Hepatic stellate cell (primary cell): ENCODE measurements around the gene AP3B1.

ENCODE experiments used
- DNase-seq: peaks from one replicate; pipeline ENCODE4 v3.0.0; 2011; ENCODE audit warnings: low spot score

The AP3B1 gene, protein sequence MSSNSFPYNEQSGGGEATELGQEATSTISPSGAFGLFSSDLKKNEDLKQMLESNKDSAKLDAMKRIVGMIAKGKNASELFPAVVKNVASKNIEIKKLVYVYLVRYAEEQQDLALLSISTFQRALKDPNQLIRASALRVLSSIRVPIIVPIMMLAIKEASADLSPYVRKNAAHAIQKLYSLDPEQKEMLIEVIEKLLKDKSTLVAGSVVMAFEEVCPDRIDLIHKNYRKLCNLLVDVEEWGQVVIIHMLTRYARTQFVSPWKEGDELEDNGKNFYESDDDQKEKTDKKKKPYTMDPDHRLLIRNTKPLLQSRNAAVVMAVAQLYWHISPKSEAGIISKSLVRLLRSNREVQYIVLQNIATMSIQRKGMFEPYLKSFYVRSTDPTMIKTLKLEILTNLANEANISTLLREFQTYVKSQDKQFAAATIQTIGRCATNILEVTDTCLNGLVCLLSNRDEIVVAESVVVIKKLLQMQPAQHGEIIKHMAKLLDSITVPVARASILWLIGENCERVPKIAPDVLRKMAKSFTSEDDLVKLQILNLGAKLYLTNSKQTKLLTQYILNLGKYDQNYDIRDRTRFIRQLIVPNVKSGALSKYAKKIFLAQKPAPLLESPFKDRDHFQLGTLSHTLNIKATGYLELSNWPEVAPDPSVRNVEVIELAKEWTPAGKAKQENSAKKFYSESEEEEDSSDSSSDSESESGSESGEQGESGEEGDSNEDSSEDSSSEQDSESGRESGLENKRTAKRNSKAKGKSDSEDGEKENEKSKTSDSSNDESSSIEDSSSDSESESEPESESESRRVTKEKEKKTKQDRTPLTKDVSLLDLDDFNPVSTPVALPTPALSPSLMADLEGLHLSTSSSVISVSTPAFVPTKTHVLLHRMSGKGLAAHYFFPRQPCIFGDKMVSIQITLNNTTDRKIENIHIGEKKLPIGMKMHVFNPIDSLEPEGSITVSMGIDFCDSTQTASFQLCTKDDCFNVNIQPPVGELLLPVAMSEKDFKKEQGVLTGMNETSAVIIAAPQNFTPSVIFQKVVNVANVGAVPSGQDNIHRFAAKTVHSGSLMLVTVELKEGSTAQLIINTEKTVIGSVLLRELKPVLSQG

DNA sequence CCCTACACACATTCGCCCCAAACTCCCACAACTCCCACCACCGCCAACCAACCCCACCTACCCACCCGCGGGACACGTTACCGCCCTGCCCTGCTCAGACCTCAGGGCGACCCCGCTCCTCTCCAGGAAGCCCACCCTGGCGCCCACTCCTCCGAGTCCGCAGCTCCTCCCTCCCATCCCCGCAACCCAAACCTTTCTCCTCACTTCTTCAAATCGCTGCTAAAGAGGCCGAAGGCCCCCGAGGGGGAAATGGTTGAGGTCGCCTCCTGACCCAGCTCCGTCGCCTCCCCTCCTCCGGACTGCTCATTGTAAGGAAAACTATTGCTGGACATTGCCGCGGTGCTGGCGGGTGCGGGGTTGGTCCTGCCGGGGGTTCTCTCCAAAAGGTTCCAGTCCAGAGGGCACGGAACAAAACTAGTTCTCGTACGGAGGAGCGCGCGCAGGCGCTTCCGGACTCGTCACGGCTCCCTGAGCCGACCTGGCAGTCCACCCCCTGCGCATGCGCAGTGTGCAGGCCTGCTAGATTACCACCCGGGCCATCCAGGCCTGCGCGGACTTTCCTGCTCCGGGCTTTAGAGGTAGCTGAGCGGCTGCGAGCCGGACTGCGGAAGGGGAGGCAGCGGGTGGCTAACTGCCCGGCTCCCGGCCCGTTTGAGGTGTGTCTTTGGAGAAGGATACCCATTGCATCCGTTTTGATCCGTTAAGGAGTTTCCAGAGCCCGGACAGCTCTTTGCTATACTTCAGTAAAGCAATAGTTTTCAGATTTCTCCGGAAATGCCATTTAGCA is at the start of gene AP3B1:
AP3B1 (minus strand) TSS at position 451 of the 787 bp plus-strand sequence; CDS start at position 332, 119 bp downstream.
- peak; percentile 97 for DNase-seq

DNA sequence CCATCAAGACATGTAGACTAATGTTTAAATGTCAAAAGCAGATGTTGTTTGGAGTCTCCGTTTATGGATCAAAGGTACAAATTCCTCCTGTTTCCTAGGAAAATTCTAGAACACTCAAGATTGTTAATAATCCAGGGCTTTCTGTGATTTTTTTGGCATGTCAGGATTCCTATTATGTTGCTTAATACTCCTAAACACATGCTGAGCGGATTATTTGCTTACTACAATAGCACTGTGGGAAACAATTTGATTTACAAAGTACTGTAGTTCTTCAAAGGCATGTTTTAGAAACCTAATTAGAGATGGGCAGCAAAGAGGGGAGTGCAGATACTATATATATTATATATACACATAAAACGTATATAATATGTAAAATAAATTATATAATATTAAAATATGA is 46.9 kb upstream of the AP3B1 start:
- DNase-seq, result no peak

DNA sequence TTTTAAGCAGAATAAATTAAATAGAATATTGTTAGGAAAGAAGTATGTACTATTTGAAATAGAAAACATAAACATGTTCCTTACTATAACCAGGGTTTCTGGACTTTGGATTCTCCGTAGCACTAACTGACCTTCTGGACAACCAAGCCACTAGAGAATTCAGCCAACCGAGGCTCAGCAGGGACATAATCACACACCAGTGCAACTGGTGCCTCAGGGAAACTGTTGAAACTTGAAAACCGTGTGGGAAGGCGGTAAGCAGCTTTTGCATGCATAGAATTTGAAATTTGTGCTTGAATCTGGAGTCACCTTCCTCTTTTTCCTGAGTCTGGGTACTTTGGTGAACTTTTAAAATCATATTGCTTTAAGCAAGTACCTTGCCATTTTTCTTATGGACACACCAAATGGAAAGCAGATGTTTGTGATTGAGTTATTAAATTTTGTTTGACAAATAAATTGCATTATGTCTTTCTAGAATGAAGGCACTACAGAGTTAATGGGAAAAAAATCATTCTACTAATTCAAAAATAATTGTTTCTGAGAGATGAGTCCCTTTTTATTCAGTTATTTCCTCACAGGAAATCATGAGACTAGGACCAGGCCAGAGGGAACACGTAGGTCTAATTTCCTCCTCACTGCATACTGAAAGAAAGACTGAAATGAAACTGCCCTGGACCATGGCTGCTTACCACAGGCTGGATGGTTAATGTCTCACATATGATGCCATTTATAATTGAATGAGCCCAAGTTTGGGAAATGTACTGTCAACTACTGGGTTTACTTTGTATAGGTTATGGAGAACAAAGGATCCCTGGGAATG is 45.3 kb upstream of the AP3B1 start:
- no peak for DNase-seq

DNA sequence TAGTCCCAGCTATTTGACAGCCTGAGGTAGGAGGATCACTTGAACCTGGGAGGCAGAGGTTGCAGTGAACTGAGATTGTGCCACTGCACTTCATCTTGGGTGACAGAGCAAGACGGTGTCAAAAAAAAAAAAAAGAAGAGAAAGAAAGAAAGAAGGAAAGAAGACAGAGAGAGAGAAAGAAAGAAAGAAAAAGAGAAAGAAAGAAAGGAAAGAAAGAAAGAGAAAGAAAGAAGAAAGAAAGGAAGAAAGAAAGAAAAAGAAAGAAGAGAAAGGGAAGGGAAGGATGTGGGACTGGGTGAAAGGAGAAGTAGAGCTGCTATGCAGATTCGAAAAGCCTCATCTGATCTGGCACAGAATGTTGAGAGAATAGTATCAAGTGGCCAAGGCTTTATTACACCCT is 42.2 kb upstream of the AP3B1 start:
- no peak for DNase-seq

DNA sequence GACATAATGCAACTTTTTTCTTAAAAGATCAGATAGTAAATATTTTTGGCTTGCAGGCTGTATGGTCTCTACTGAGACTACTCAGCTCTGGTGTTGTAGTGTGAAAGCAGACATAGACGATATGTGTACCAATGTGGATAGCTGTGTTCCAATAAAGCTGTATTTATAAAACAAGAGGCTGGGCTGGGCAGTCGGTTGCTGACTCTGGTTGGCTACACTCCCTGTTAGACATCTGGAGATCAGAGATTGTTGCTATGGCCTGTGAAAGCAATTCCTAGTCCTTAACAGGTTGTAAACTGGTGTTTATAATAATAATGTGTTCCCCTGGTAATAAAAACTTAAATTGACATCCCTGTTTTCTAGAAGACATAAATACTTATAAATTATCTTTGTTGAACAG is 41.5 kb upstream of the AP3B1 start:
- no peak for DNase-seq

DNA sequence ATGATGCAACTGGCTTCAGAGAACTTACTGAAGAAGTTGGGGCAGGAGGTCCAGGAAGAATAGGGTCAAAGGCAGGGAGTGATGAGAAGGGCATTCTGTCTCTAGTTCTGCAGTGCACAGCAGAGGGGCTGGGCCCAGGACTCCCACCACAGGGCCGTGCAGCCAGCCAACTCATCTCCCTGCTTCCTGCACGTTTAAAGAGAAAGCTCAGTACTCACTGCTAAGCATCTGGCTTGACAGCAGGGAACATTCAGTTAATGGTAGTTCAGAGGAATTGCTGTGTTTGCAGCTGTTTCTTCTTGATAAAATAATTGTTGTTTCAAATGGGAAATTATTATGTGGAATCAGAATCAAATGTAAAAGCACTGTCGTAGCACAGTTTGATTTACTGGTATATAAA is 40.3 kb upstream of the AP3B1 start:
- DNase-seq, result no peak

DNA sequence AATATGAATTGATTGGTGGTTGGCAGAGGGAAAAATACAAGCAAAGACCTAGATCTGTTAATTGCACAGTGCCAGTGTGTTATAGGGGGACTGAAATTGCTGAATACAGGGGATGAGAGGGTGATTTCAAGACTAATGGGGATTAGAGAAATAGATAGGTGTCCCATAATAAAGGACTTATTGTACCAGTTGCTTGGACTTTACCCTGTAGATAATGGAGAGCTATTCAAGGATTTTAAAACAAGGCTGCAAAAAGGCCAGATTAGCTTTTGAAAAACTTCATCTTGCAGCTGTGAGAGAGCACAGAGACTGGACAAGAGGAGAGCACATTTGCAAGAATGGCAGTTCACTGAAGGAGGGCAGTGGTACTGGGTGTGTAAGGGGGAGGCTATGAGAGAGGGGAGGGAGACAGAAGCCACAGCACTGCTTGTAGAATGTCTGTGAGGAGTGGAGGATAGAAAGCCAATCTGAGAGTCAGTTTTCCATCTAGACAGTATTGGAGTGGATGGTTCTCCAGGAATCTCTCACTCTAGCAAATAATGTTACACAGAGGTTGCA is 37.1 kb upstream of the AP3B1 start:
- no peak for DNase-seq

DNA sequence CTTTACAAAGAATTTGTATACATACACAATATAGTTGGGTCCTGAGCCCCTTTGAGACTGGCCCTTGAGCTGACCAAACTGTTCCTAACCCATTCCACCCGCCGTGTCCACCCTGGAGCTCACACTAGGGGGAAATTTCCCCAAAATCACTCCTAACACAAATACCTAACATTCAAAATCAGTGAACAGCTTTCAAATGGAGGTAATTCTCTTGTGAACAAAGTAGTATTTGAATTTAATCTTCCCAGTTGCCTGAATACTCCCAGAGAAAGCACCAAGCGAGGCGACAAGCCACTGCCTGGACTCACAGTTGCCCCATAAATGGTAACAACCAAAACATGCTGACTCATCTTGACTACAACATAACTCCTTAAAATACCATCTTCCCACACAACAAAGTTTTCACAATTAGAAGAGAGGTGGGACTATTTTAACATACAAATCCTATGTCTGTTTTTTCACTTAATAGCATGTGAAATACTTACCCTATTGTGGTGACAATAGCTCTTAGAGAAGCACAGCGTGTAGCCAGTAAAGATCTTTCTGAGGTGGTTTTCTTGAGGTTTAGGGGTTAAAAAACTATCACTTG is 34.2 kb upstream of the AP3B1 start:
- DNase-seq, result no peak

DNA sequence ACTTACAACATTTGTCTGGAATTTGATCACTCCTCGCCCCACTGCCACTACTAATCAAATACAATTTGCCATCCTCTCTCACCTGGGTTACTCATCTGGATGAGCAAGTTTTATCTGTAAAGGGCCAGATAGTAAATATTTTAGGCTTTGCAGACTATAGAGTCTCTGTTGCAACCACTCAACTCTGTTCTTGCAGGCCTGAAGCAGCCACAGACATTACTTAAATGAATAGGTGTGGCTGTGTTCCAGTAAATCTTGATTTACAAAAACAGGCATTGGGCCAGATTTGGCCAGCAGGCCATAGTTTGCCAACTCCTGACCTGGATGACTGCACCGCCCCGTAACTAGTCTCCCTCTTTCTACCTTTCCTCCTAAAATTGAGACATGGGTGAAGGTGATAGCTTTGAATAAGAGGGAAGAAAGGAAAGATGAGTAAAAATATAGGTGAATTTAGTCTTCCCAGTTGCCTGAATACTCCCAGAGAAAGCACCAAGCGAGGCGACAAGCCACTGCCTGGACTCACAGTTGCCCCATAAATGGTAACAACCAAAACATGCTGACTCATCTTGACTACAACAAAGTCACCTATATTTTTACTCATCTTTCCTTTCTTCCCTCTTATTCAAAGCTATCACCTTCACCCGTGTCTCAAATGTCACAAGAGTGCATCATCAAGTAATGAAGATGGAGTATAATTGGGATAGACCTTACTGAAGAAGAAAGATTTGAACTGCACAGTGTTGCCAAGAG is 33.4 kb upstream of the AP3B1 start:
- no peak for DNase-seq

DNA sequence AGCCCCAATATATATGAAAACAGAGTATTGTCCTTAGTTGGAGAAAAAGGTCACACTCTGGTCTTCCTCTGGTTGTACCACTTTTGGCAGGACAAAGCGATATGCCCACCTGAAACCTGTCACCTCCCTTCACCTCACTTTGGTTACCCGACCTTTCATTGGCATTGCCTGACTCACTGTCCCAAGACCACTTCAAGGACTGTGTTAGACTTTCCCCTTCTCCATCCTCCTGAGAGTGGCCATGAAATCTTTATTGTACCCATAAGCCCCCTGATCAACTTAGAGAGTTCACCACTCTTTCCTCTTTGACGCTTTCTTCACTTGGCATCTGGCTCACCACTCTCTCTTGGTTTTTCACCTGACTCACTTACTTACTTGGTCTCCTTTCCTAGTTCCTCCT is 32.4 kb upstream of the AP3B1 start:
- no peak for DNase-seq

DNA sequence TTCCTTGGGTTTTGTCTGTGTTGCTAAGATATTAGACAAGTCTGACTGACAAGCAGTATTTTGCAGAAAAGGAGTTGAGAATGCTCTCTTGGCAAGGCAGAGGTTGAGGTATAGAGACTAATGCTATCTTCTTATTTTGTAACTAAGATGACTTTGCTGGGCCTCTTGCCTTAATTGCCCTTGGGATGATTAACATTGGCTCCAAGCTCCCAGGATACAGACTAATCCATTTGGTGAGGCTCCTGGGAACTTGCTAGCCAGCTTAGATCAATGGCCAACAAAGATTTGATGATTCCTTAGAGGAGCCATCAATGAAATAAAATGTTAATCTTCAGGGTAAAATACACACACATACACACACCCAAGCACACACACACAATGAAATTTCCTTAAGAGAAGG is 28.7 kb upstream of the AP3B1 start:
- DNase-seq, result no peak

DNA sequence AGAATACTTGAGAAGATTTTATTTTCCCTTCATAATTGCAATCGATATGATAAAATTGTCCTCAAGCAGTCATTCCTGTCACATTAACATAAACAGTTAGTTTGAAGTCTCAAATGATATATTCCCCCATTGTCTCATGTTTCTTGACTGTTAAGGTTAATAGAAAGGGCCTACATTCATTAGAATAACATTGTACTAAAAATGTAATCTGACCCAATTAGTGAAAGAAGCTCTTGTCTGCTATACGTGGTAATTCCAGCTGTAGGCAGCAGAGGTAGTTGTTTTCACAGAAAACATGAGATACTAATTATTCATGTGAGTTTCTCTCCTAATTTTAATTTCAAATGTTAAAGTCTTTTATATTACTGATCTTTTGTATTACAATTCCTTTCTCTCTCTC is 25.9 kb upstream of the AP3B1 start:
- peak; percentile 4 for DNase-seq

DNA sequence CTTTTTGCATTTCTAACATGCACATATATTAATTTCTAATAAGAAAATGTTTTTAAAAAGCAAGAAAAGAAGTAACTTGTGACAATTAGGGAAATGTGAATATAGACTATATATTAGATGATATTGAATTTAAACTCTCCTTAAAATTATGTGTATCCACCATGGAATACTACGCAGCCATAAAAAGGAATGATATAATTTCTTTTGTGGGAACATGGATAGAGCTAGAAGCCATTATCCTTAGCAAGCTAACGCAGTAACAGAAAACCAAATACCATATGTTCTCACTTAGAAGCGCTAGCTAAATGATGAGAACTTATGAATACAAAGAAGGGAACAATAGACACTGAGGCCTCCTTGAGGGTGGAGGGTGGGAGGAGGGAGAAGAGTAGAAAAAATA is 23.8 kb upstream of the AP3B1 start:
- no peak for DNase-seq

DNA sequence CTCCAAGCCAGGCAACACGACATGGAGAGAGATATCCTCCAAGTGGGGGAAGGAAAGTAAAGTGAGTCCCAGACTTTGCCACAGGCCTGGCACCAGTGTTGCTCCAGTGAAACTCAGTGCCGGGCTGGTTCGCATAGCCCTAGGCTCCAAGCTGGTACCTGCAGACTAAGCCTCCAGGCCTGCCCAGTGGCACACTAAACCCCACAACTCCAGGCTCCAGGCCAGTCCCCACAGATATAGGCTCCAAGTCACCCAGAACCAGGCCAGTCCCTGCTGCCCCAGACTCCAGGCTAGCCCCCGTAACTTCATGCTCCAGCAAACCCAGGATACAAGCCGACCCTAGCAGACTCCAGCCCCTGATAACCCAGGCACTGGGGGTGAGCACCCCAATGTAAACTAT is 23.0 kb upstream of the AP3B1 start:
- no peak for DNase-seq

DNA sequence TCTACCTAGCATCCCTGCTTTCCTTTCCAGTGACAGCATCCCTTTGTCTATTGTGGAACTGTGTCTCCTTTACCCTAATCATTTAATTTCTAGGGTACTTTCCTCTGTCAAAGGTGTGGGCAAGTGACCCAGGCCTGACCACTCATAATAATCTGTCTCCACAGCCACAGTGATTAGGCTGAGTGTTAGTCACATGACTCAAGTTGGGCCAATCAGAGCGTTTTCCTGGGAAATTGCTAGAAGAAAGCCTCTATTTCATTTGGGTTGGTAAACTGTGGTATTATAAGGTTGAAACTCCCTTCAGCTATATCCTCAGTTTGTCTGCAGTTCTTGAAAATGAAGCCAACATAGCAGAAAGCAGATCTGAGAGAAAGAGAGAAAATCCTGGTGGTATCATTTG is 14.2 kb upstream of the AP3B1 start:
- DNase-seq, result no peak

DNA sequence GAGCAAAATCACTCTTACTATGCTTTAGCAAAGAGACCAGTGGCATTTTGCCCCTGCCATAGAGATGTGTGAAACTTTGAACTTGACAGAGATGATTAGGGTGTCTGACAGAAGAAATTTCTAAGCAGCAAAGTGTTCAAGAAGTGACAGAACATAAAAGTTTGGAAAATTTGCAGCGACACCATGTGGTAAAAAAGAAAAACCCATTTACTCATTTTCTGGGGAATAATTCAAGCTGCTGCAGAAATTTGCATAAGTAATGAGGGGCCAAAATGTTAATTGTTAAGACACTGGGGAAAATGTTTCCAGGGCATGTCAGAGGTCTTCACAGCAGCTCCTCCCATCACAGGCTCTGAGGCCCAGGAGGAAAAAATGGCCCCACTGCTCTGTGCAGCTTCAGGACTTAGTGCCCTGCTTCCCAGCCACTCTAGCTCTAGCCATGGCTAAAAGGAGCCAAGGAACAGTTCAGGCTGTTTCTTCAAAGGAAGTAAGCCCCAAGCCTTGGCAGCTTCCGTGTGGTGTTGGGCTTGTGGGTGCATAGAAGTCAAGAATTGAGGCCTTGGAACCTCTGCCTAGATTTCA is 6.1 kb upstream of the AP3B1 start:
- DNase-seq, result no peak

DNA sequence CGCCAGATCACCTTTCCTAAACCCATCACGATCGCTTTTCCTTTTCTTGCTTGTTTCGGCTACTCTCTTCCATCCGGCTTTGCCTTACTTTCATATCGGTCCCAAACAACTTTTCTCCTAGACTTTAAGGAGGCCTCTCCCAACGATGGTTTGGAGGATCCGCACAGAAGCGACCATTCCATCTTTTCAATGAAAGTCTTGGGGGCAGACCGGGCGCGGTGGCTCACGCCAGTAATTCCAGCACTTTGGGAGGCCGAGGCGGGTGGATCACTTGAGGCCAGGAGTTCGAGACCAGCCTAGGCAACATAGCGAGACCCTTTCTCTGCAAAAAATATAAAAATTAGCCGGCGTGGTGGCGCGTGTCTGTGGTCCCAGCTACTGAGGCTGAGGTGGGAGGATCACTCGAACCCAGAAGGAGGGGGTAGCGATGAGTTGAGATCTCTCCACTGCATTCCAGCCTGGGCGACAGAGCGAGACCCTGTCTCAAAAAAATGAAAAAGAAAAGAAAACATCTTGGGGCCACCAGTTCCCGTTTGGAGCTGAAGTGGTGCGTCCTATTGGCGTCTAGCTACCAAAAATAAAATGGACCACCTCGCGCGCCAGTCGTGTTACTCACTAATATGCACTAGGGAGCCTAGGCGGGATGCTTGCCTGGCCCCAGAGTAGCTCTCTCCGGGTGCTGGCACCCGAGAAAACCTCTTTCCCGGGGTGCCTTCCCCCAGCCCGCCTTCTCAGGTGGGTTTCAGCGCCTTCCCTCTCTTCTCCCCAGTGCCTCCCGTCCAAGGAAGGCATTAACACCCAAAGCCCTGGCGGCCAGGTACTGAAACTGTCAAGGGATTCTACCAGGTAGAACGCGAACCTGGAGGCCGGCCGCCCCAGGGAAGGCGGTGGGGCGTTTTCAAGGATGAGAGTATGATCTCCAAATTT is 800 bp upstream of the AP3B1 start:
- DNase-seq, result peak; percentile 10

DNA sequence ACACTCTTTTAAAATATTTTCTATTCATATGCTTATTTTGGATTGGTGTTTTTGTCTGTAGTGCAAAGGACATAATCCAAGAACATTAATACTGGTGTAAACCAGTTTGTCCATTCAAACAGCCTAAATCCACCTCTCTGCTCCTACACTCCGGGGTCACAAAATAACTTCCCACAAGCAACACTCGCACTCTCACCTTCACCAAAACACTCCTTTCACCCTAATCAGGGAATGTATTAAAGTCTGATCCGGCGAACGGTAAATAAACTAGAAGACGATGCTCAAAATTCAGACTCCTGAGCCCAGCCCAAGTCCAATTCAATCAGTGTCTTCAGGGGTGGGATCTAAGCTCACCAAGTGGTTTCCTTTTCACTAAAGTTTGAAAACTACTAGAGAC is 649 bp downstream of the AP3B1 start:
- peak; percentile 9 for DNase-seq
